T47D (cell line): Measurements from ENCODE around the gene SERTM1.

ENCODE experiments used
- DNase-seq, 2 experiments: peaks; one replicate each; pipeline versions ENCODE4 v3.0.0 to v3.0.0-alpha.2; 2011 to 2012; ENCODE audit warnings: low read depth in 1 of 2, low spot score in 1 of 2
- JUND ChIP-seq: IDR thresholded peaks from 2 replicates; pipeline ENCODE4 v1.6.1; 2012; ENCODE audit warnings: low read depth
- in situ Hi-C: cut with HindIII; loops from 2 replicates; pipeline ENCODE4 v1.10.0; 2016; ENCODE audit warnings: low sequenced_read_pairs, low pct_unique_long_range_greater_than_20kb

SERTM1 gene

GRCh38 chr13:36681894-36682624, 8.2 kb downstream of the SERTM1 start:
- TF ChIP-seq JUND: no peak
- in situ Hi-C loops: no loop called here
- DNase-seq: no peak

DNA sequence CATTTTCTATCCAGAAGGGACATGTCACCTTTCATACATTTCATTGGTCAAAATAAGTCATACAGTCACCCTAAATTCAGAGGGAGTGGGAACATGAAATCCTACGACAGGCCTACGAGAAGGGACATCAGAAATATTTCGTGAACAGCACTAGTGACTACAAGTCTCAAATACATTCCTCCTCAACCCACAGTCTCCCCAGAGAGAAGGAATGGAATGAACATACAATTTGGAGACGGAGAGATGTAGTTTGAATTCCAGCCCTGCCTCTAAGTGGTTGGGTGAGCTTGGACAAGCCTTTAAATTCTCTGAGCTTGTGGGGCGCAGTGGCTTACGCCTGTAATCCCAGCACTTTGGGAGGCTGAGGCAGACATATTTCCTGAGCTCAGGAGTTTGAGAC, 9.9 kb downstream of the SERTM1 start:
- in situ Hi-C loops: no loop called here
- no peak for TF ChIP-seq JUND
- DNase-seq: no peak

DNA sequence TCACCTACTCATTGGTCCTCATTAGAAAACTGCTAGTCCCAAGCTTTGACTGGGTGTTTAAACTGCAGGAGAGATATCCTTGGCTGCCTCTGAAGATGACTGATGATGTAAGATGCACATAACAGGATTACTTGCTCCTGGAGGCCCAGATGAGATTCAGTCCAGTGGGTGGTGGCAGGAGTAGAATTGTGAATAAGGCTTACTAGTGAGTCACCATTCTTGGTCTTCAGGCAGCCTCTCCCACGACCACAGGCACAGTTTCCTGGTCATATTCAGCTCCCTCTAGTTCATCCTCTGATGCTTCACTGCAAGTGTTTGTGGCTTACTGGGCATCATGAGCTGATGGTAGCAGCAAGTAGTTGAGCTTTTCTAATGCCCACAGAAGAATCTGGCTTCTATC, 12.1 kb downstream of the SERTM1 start:
- in situ Hi-C loops: no loop called here
- TF ChIP-seq JUND: no peak
- DNase-seq: no peak

DNA sequence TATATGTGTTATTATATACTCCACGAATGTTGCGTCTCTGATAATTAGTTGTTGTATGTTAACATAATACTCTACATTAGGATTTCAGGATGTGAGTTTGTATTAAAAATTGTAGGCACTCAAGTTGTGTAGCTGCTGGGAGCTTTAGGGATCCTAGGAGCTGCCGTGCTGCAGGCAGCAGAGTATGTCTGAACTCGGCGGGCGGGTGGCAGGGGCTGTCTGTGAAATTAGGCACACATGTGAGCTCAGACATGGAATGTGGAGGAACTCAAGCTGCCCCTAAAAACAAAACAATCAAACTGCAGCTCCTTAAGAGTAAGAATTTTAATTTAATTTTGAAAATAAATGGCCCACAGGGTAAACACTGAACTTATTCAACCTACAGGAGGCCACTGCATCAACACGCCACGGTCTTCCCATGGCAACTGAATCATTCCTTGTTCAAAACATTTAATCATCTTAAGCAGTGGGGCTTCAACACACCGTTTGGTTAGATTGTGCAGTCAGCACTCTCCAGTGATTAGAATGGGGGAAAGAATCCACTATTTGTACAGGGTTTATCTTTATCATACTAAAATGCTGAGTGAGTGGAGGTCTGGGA, 22.7 kb downstream of the SERTM1 start:
- TF ChIP-seq JUND: no peak
- in situ Hi-C loops: no loop called here
- no peak for DNase-seq

- DNase-seq: no peak
- in situ Hi-C loops: no loop called here
- no peak for TF ChIP-seq JUND
Measured at GRCh38 chr13:36700170-36700569, 26.4 kb downstream of the SERTM1 start.

GRCh38 chr13:36706755-36707154, 32.9 kb downstream of the SERTM1 start:
- TF ChIP-seq JUND: no peak
- no peak for DNase-seq
- in situ Hi-C loops: no loop called here

DNA sequence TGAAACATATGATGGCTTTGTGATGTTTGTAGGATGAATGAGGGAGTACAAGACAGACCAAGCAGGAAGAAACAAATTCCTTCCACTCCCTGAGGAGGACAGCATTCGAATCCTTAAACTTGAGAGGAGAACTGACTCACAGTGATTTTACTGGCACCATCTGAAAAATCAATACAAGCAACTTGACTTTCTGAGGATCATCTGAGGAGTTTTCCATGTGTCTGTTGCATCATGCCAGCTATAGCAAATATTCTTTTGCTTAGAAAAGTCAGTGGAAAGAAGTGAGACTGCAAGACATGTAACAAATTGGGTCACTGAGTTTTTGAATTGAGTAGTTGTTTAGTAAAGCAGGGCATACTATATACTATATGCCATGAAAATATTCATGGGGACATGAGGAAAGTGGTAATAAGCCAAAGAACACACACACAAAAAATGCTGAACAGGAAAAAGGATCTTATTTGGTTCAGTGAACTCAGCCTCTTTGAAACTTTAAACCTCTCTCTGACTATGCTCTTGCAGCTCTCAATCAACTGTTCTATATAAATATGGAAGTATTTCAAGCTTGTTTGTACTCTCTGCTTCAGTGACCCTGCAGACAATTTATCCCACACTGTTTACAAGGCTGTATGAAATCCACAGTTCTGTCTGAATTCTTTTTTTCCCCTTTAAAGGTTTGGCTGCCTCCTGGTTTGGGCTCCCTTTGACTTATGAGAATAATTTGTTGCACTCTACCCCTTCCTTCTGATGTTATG, 35.5 kb downstream of the SERTM1 start:
- no peak for TF ChIP-seq JUND
- no peak for DNase-seq
- in situ Hi-C loops: no loop called here

DNA sequence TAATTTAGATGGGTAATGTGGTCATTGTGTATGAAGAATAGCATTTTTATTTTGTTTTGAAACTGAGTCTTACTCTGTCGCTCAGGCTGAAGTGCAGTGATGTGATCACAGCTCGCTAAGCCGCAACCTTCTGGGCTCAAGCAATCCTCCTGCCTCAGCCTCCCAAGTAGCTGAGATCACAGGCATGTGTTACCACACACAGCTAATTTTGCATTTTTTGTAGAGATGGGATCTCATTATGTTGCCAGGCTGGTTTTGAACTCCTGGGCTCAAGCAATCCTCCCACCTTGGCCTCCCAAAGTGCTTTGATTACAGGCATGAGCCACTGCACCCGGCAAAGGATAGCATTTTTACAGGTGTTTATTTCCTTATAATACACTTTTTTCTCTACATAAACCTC, 36.6 kb downstream of the SERTM1 start:
- DNase-seq: no peak
- TF ChIP-seq JUND: no peak
- in situ Hi-C loops: no loop called here

GRCh38 chr13:36712290-36712689, 38.5 kb downstream of the SERTM1 start:
- no peak for DNase-seq
- TF ChIP-seq JUND: no peak
- in situ Hi-C loops: no loop called here

GRCh38 chr13:36712770-36713169, 39.0 kb downstream of the SERTM1 start:
- in situ Hi-C loops: no loop called here
- no peak for TF ChIP-seq JUND
- DNase-seq: no peak

DNA sequence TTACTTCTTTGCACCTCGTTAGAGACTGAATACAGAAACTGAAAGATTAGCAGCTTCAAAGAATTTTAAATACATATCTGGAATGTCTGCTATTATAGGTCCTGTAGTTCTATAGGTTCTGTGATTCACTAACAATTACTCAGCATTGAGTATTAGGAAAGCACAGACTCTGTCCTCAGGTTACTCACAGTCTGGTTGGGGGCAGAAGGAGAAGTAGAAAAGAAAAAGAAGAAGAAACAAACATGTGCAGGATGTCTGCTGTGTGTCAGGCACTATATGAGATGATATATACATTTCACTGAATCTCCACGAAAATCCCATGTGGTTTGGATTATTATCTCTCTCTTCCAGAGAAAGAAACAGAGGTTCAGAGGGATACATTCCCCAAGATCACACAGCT, 40.1 kb downstream of the SERTM1 start:
- DNase-seq: no peak
- in situ Hi-C loops: no loop called here
- no peak for TF ChIP-seq JUND

- in situ Hi-C loops: no loop called here
- no peak for DNase-seq
- no peak for TF ChIP-seq JUND
Measured at GRCh38 chr13:36715841-36716240, 42.0 kb downstream of the SERTM1 start.

- in situ Hi-C loops: no loop called here
- TF ChIP-seq JUND: no peak
- no peak for DNase-seq
Measured at GRCh38 chr13:36717017-36717416, 43.2 kb downstream of the SERTM1 start.
